PC-3 (cell line): ENCODE results near the gene USP8. TPM values are rescaled to one million over a fixed set of nuclear protein-coding genes. Genes with fewer than 3 reads are reported as not detected.

Experiments
- ATAC-seq: fragments of 200-7000 bp; cut with Tn5 transposase; 2 replicates; pipeline ENCODE4 v1.9.1; 2020; ENCODE audit warnings: mild to moderate bottlenecking, moderate library complexity
- Bru-seq: library from RNA; stranded (reverse); fragments of 400-500 nt; gene quantifications from one replicate; lab custom pipeline; 2021; lab: Mats Ljungman, UMichigan
- BruChase-seq, 2 experiments: library from RNA; stranded (reverse); fragments of 400-500 nt; gene quantifications; one replicate each; lab custom pipeline; 2021; lab: Mats Ljungman, UMichigan
- BruUV-seq: library from RNA; stranded (reverse); fragments of 400-500 nt; replicated peaks from 2 replicates; lab custom pipeline; 2021; lab: Mats Ljungman, UMichigan
- CTCF ChIA-PET: fragments of 300-600 bp; sonication (Branson Sonifier 250); formaldehyde crosslinking; loops from one replicate; lab custom pipeline; 2022; ENCODE audit warnings: antibody characterized with exemption; lab: Charles Lee
- POLR2A ChIA-PET: fragments of 300-600 bp; sonication (Branson Sonifier 250); formaldehyde crosslinking; loops from one replicate; lab custom pipeline; 2022; ENCODE audit warnings: antibody characterized with exemption; ENCODE audit not compliant: unreplicated experiment; lab: Charles Lee
- DNase-seq: peaks from one replicate; pipeline ENCODE4 v3.0.0-alpha.2; 2015
- H2AFZ ChIP-seq: fragments of 300-600 bp; sonication (generic); 2 replicates; pipeline ENCODE4 v1.6.0; 2016; ENCODE audit warnings: antibody characterized with exemption, low read length
- H3F3A ChIP-seq: fragments of 300-600 bp; sonication (generic); one replicate; pipeline ENCODE4 v1.6.0; 2017; ENCODE audit warnings: antibody characterized with exemption, low read length, control low read depth, mild to moderate bottlenecking; ENCODE audit not compliant: unreplicated experiment
- H3K27ac ChIP-seq: fragments of 300-600 bp; sonication (generic); 2 replicates; pipeline ENCODE4 v1.5.1; 2016; ENCODE audit warnings: mild to moderate bottlenecking, low read length
- H3K27me3 ChIP-seq: fragments of 300-600 bp; sonication (generic); 2 replicates; pipeline ENCODE4 v1.6.1; 2016; ENCODE audit warnings: low read length, mixed read lengths
- H3K36me3 ChIP-seq: fragments of 300-600 bp; sonication (generic); 2 replicates; pipeline ENCODE4 v1.6.1; 2016; ENCODE audit warnings: low read depth, mixed run types, low read length, mixed read lengths
- H3K4me1 ChIP-seq: fragments of 300-600 bp; sonication (generic); 2 replicates; pipeline ENCODE4 v1.5.1; 2016; ENCODE audit warnings: low read length; ENCODE audit not compliant: insufficient read depth
- H3K4me2 ChIP-seq: fragments of 300-600 bp; sonication (generic); 2 replicates; pipeline ENCODE4 v1.6.0; 2016; ENCODE audit warnings: low read length
- H3K4me3 ChIP-seq: fragments of 300-600 bp; sonication (generic); 2 replicates; pipeline ENCODE4 v1.5.1; 2016; ENCODE audit warnings: mild to moderate bottlenecking, low read length, mixed read lengths
- H3K79me2 ChIP-seq: fragments of 300-600 bp; sonication (generic); 2 replicates; pipeline ENCODE4 v1.6.1; 2017; ENCODE audit warnings: low read length, mixed read lengths
- H3K9ac ChIP-seq: fragments of 300-600 bp; sonication (generic); 2 replicates; pipeline ENCODE4 v1.6.0; 2016; ENCODE audit warnings: mild to moderate bottlenecking, low read length
- H3K9me2 ChIP-seq: fragments of 300-600 bp; sonication (generic); replicated peaks from 2 replicates; pipeline ENCODE4 v1.6.1; 2016; ENCODE audit warnings: mixed run types, low read length, mixed read lengths
- H3K9me3 ChIP-seq: fragments of 300-600 bp; sonication (generic); 2 replicates; pipeline ENCODE4 v1.6.1; 2016; ENCODE audit warnings: low read length, mixed read lengths
- H4K20me1 ChIP-seq: fragments of 300-600 bp; sonication (generic); 2 replicates; pipeline ENCODE4 v1.6.1; 2016; ENCODE audit warnings: low read length, mixed read lengths
- EZH2 ChIP-seq: fragments of 300-600 bp; sonication (generic); IDR thresholded peaks from one replicate; pipeline ENCODE4 v1.6.1; 2017; ENCODE audit warnings: antibody characterized with exemption, mild to moderate bottlenecking, low read length; ENCODE audit not compliant: unreplicated experiment
- EZH2phosphoT487 ChIP-seq: fragments of 300-600 bp; sonication (generic); IDR thresholded peaks from 2 replicates; pipeline ENCODE4 v1.6.1; 2018; ENCODE audit warnings: mild to moderate bottlenecking, antibody characterized with exemption, low read length, borderline replicate concordance
- intact Hi-C: fragments of 100-400 bp; cut with micrococcal nuclease; formaldehyde crosslinking; loops from 2 replicates; pipeline ENCODE4 v1.9.0; 2023
- long read RNA-seq: library from polyadenylated mRNA; unstranded; transcript quantifications from one replicate; pipeline ENCODE4 v2.0.0, GENCODE V29; 2021; ENCODE audit not compliant: unreplicated experiment
- total RNA-seq: library from RNA; depleted of rRNA; stranded (reverse); fragments of >200 nt; gene quantifications from 2 replicates; pipeline ENCODE4 v1.2.3, GENCODE V29; 2014; rRNA removed
- TF ChIP-seq, protein P1 (sequence below): fragments of 300-600 bp; sonication (generic); conservative IDR thresholded peaks from 2 replicates; pipeline ENCODE4 v1.5.1; 2017; ENCODE audit warnings: antibody characterized with exemption, low read depth, mild to moderate bottlenecking, low read length

USP8 gene
- total RNA-seq (24.6 and 25.1 TPM in 2 replicates), Bru-seq, nascent RNA (percentile 75 among the genes with signal in this experiment), BruChase-seq, experiment 1, labeled RNA remaining after a 6-hour chase (percentile 76 among the genes with signal in this experiment), BruChase-seq, experiment 2, labeled RNA remaining after a 2-hour chase (percentile 76 among the genes with signal in this experiment)
- long read RNA-seq, full-length matches to known transcripts: 10 of 96 reads
- long read RNA-seq, partial matches to known transcripts: 43 of 96 reads
- long read RNA-seq, other reads (novel, unspliced or antisense): 43 of 96 reads

GRCh38 chr15:50424066-50424890 lies at the start of gene USP8:
Gene USP8 (plus strand): TSS chr15:50424405. CDS start chr15:50439074, 14,669 bp downstream.
- BruUV-seq: TSS peak; percentile 80
- no peaks in the 10 kb centered on the region for H3K36me3 ChIP-seq
- H3K9ac ChIP-seq: peak within 1 kb of the TSS; percentile 84
- ATAC-seq: peak; percentile 95
- DNase-seq: peak; percentile 96
- H3F3A ChIP-seq: no peaks in the 10 kb centered on the region
- no peaks in the 10 kb centered on the region for H3K9me2 ChIP-seq
- TF ChIP-seq EZH2: no peak
- TF ChIP-seq, protein P1, sequence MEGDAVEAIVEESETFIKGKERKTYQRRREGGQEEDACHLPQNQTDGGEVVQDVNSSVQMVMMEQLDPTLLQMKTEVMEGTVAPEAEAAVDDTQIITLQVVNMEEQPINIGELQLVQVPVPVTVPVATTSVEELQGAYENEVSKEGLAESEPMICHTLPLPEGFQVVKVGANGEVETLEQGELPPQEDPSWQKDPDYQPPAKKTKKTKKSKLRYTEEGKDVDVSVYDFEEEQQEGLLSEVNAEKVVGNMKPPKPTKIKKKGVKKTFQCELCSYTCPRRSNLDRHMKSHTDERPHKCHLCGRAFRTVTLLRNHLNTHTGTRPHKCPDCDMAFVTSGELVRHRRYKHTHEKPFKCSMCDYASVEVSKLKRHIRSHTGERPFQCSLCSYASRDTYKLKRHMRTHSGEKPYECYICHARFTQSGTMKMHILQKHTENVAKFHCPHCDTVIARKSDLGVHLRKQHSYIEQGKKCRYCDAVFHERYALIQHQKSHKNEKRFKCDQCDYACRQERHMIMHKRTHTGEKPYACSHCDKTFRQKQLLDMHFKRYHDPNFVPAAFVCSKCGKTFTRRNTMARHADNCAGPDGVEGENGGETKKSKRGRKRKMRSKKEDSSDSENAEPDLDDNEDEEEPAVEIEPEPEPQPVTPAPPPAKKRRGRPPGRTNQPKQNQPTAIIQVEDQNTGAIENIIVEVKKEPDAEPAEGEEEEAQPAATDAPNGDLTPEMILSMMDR: no peak
- TF ChIP-seq EZH2phosphoT487: no peak
- H3K4me1 ChIP-seq: 0 out of 2 replicates have a peak, but pooled peaks cover 9% of the 10 kb centered on the region
- no peaks in the 10 kb centered on the region for H3K9me3 ChIP-seq
- H3K4me2 ChIP-seq: peak within 1 kb of the TSS; percentile 87
- ChIA-PET CTCF (interaction anchor here (0.7 kb wide), 1 partner anchor 108 kb away, joined by 4 read pairs; no protein-coding TSS in a partner anchor), POLR2A (interaction anchor here (0.5 to 0.7 kb wide), 3 partner anchors 71 to 343 kb away, joined by 3 read pairs; no protein-coding TSS in a partner anchor)
- H4K20me1 ChIP-seq: 0 out of 2 replicates have a peak, but pooled peaks cover 4% of the 10 kb centered on the region
- peak within 1 kb of the TSS; percentile 31 for H3K27ac ChIP-seq
- H3K79me2 ChIP-seq: peaks cover 49% of the 10 kb centered on the region
- intact Hi-C loops: loop anchor here (2.0 kb wide), 1 partner anchor 69 kb away; the partner anchor contains the start of gene GABPB1
- no peaks in the 10 kb centered on the region for H3K27me3 ChIP-seq
- H3K4me3 ChIP-seq: peak within 1 kb of the TSS; percentile 91
- H2AFZ ChIP-seq: peak within 1 kb of the TSS; percentile 77

GRCh38 chr15:50377867-50378751 lies 46.1 kb upstream of the USP8 start:
- Histone ChIP-seq H3K4me1 (no peaks in the 10 kb centered on the region), H3K36me3 (no peaks in the 10 kb centered on the region), H3K9me2 (no peaks in the 10 kb centered on the region), H3K27ac (no peak overlapping the region), H3K79me2 (no peaks in the 10 kb centered on the region), H2AFZ (no peak overlapping the region), H3K9ac (no peak overlapping the region), H3K27me3 (no peaks in the 10 kb centered on the region), H3K9me3 (no peaks in the 10 kb centered on the region), H3F3A (no peaks in the 10 kb centered on the region), H4K20me1 (no peaks in the 10 kb centered on the region), H3K4me3 (no peak overlapping the region), H3K4me2 (no peak overlapping the region)
- CTCF ChIA-PET: no interaction called here
- no TSS peak for BruUV-seq
- DNase-seq (no peak), ATAC-seq (peak; percentile 35; the same call in 1 of the 2 replicates)
- TF ChIP-seq EZH2phosphoT487 (no peak), EZH2 (no peak)
- TF ChIP-seq, protein P1: no peak
- POLR2A ChIA-PET: no interaction called here
- intact Hi-C loops: no loop called here
